Mammary epithelial cell (primary cell): ENCODE data around the gene PPP1R14B.

ENCODE experiments used
- EZH2 ChIP-seq: IDR thresholded peaks from 2 replicates; pipeline ENCODE4 v1.6.1; 2012; ENCODE audit warnings: low read length, inconsistent platforms, borderline replicate concordance
- TF ChIP-seq, protein P1 (sequence below), 2 donors: IDR thresholded peaks in 1 of 2; conservative IDR thresholded peaks in 1 of 2; 2 replicates each; pipeline ENCODE4 v1.5.1; 2011 to 2012; ENCODE audit warnings: inconsistent platforms in 2 of 2, low read length in 2 of 2, mild to moderate bottlenecking in 2 of 2, control low read depth in 1 of 2, low read depth in 1 of 2; ENCODE audit not compliant: insufficient read depth in 1 of 2; ENCODE audit errors: extremely low read depth in 1 of 2

- TF ChIP-seq, protein P1, sequence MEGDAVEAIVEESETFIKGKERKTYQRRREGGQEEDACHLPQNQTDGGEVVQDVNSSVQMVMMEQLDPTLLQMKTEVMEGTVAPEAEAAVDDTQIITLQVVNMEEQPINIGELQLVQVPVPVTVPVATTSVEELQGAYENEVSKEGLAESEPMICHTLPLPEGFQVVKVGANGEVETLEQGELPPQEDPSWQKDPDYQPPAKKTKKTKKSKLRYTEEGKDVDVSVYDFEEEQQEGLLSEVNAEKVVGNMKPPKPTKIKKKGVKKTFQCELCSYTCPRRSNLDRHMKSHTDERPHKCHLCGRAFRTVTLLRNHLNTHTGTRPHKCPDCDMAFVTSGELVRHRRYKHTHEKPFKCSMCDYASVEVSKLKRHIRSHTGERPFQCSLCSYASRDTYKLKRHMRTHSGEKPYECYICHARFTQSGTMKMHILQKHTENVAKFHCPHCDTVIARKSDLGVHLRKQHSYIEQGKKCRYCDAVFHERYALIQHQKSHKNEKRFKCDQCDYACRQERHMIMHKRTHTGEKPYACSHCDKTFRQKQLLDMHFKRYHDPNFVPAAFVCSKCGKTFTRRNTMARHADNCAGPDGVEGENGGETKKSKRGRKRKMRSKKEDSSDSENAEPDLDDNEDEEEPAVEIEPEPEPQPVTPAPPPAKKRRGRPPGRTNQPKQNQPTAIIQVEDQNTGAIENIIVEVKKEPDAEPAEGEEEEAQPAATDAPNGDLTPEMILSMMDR (conservative IDR thresholded peaks at IDR 0.05 in 1 of 2, IDR thresholded peaks at IDR 0.05 in 1 of 2; ENCODE audit: extremely low read depth in 1 of 2, insufficient read depth in 1 of 2, low read depth in 1 of 2, low read length in 2 of 2), result no peak
- no peak for TF ChIP-seq EZH2
Measured at GRCh38 chr11:64207256-64208085, 39.3 kb downstream of the PPP1R14B start.
